Prostate gland (tissue), 2 donors: ENCODE data around the gene SOX5. TPM values are rescaled to one million over a fixed set of nuclear protein-coding genes. Genes with fewer than 3 reads are reported as not detected.

Source experiments
- DNase-seq: peaks from one replicate; pipeline ENCODE4 v3.0.0-alpha.2; 2019; ENCODE audit warnings: low spot score
- H3K27ac ChIP-seq, 2 donors: fragments of 200-600 bp; sonication (generic); 2 replicates each; pipeline ENCODE4 v1.5.1; 2017 to 2019
- H3K27me3 ChIP-seq: fragments of 200-600 bp; sonication (generic); replicated peaks from 2 replicates; pipeline ENCODE4 v1.5.1; 2019; ENCODE audit not compliant: insufficient read depth
- H3K36me3 ChIP-seq, 2 donors: fragments of 200-600 bp; sonication (generic); 1 replicate in 1 of 2; 2 replicates in 1 of 2; pipeline versions ENCODE4 v1.5.1 to v1.8.1; 2017 to 2019
- H3K4me1 ChIP-seq: fragments of 200-600 bp; sonication (generic); replicated peaks from 2 replicates; pipeline ENCODE4 v1.5.1; 2019
- H3K4me3 ChIP-seq, 2 donors: fragments of 200-600 bp; sonication (generic); 2 replicates each; pipeline ENCODE4 v1.5.1; 2017 to 2019
- H3K9me3 ChIP-seq: fragments of 200-600 bp; sonication (generic); 2 replicates; pipeline ENCODE4 v1.5.1; 2017
- CTCF ChIP-seq, 4 experiments: fragments of 200-600 bp in 2 of 4; fragments of 450-650 bp in 2 of 4; sonication (generic) in 2 of 4; IDR thresholded peaks; 1 replicate in 3 of 4; 2 replicates in 1 of 4; pipeline ENCODE4 v1.5.1; 2016 to 2019; ENCODE audit warnings: antibody characterized with exemption in 4 of 4, mild to moderate bottlenecking in 2 of 4, moderate library complexity in 2 of 4
- POLR2A ChIP-seq: fragments of 450-650 bp; IDR thresholded peaks from one replicate; pipeline ENCODE4 v1.6.1; 2016; ENCODE audit warnings: antibody characterized with exemption, mild to moderate bottlenecking
- POLR2AphosphoS5 ChIP-seq: sonication (generic); formaldehyde crosslinking; IDR thresholded peaks from one replicate; pipeline ENCODE4 v1.6.1; 2017; ENCODE audit warnings: antibody characterized with exemption
- WGBS: methylation state at CpG from one replicate; pipeline ENCODE4 v1.1.5; 2018; 5-methylcytosine and 5-hydroxymethylcytosine counted together
- intact Hi-C: fragments of 100-400 bp; cut with DNase I; formaldehyde crosslinking; loops from one replicate; pipeline ENCODE4 v1.14.2; 2022
- total RNA-seq, 2 donors: library from RNA; depleted of rRNA; stranded (reverse); fragments of >200 nt; gene quantifications; one replicate each; pipeline ENCODE4 v1.1.0, GENCODE V29; 2016

Gene SOX5
- total RNA-seq, 2 donors from 2014 or later, result 3.7 to 7.8 TPM

GRCh38 chr12:23569356-23569755 lies 380.1 kb downstream of the SOX5 start:
- DNase-seq, result no peak
- Histone ChIP-seq H3K9me3 (no peaks in the 10 kb centered on the region), H3K27ac (no peak overlapping the region), H3K27me3 (no peaks in the 10 kb centered on the region), H3K4me3 (no peak overlapping the region), H3K36me3 (no peaks in the 10 kb centered on the region), H3K4me1 (no peaks in the 10 kb centered on the region)
- TF ChIP-seq POLR2A, result no peak
- TF ChIP-seq CTCF (IDR thresholded peaks at IDR 0.05), result no peak
- no peak for TF ChIP-seq POLR2AphosphoS5
- intact Hi-C loops, result no loop called here
- 93% methylated on average over 2 of the region's 2 CpGs for WGBS

GRCh38 chr12:23566133-23566532 lies 383.3 kb downstream of the SOX5 start:
- H3K36me3 ChIP-seq, result no peaks in the 10 kb centered on the region
- TF ChIP-seq POLR2A, result no peak
- no peak for TF ChIP-seq POLR2AphosphoS5
- TF ChIP-seq CTCF (IDR thresholded peaks at IDR 0.05), result no peak
- H3K4me1 ChIP-seq, result no peaks in the 10 kb centered on the region
- no peak overlapping the region for H3K27ac ChIP-seq
- H3K27me3 ChIP-seq, result no peaks in the 10 kb centered on the region
- no peak overlapping the region for H3K4me3 ChIP-seq
- intact Hi-C loops, result no loop called here
- no peaks in the 10 kb centered on the region for H3K9me3 ChIP-seq
- no peak for DNase-seq
- WGBS, result 49% methylated on average over 2 of the region's 2 CpGs

- DNase-seq, result no peak
- Histone ChIP-seq H3K27me3 (no peaks in the 10 kb centered on the region), H3K9me3 (no peaks in the 10 kb centered on the region), H3K36me3 (no peaks in the 10 kb centered on the region), H3K4me3 (no peak overlapping the region), H3K4me1 (no peaks in the 10 kb centered on the region), H3K27ac (no peak overlapping the region)
- TF ChIP-seq POLR2A, result no peak
- TF ChIP-seq POLR2AphosphoS5, result no peak
- no peak for TF ChIP-seq CTCF (IDR thresholded peaks at IDR 0.05)
- intact Hi-C loops, result no loop called here
- WGBS, result 11% methylated on average over 8 of the region's 8 CpGs
These were observed 384.9 kb downstream of the SOX5 start for GRCh38 chr12:23564451-23565152.

GRCh38 chr12:23561364-23562345 lies 387.8 kb downstream of the SOX5 start:
- 95% methylated on average over 12 of the region's 12 CpGs for WGBS
- no peak for TF ChIP-seq CTCF (IDR thresholded peaks at IDR 0.05)
- no peak for TF ChIP-seq POLR2AphosphoS5
- TF ChIP-seq POLR2A, result no peak
- Histone ChIP-seq H3K9me3 (no peaks in the 10 kb centered on the region), H3K27me3 (no peaks in the 10 kb centered on the region), H3K27ac (no peak overlapping the region), H3K4me1 (no peaks in the 10 kb centered on the region), H3K36me3 (no peaks in the 10 kb centered on the region), H3K4me3 (no peak overlapping the region)
- DNase-seq, result no peak
- intact Hi-C loops, result no loop called here
